H1 (cell line): Measurements from ENCODE around the gene TRIM50. TPM values are rescaled to one million over a fixed set of nuclear protein-coding genes. Genes with fewer than 3 reads are reported as not detected.
"Not testable (repeated sequence)": the region's sequence is repeated elsewhere in the genome, so short reads cannot be mapped to it uniquely, and the experiment has no call there.

Source experiments
- CTCF ChIA-PET: fragments of 300-600 bp; sonication (Branson Sonifier 250); formaldehyde crosslinking; loops from one replicate; lab custom pipeline; 2021; ENCODE audit not compliant: partially characterized antibody; lab: Charles Lee
- POLR2A ChIA-PET: fragments of 300-600 bp; sonication (Branson Sonifier 250); formaldehyde crosslinking; loops from one replicate; lab custom pipeline; 2021; ENCODE audit warnings: inconsistent platforms; ENCODE audit not compliant: partially characterized antibody; lab: Charles Lee
- DNase-seq, 2 experiments: peaks; one replicate each; pipeline versions ENCODE4 v3.0.0 to v3.0.0-alpha.2; 2010 to 2022; ENCODE audit warnings: low spot score in 2 of 2, low read depth in 1 of 2, mixed read lengths in 1 of 2
- FAIRE-seq: peaks from 2 replicates; lab custom pipeline; 2011; peaks lifted over from hg19 to GRCh38; lab: Jason Lieb, UNC
- H2AFZ ChIP-seq: 2 replicates; pipeline ENCODE4 v1.8.1; 2012; ENCODE audit warnings: low read length, inconsistent platforms
- H2AK5ac ChIP-seq: 2 replicates; pipeline ENCODE4 v1.6.1; 2013; ENCODE audit warnings: low read depth, low read length
- H2BK120ac ChIP-seq: replicated peaks from 2 replicates; pipeline ENCODE3; 2013; ENCODE audit warnings: low read depth, low read length, inconsistent platforms
- H2BK12ac ChIP-seq: 2 replicates; pipeline ENCODE4 v1.6.1; 2013; ENCODE audit warnings: low read depth, low read length
- H2BK15ac ChIP-seq: 2 replicates; pipeline ENCODE4 v1.6.1; 2013; ENCODE audit warnings: low read length
- H2BK20ac ChIP-seq: 2 replicates; pipeline ENCODE4 v1.6.1; 2013; ENCODE audit warnings: low read length
- H2BK5ac ChIP-seq: 2 replicates; pipeline ENCODE4 v1.6.1; 2013; ENCODE audit warnings: low read depth, low read length
- H3K14ac ChIP-seq: 2 replicates; pipeline ENCODE4 v1.6.1; 2013; ENCODE audit warnings: inconsistent platforms; ENCODE audit not compliant: insufficient read length
- H3K18ac ChIP-seq: 2 replicates; pipeline ENCODE4 v1.6.1; 2013; ENCODE audit warnings: low read length; ENCODE audit errors: extremely low read depth
- H3K23ac ChIP-seq: 2 replicates; pipeline ENCODE4 v1.6.1; 2013; ENCODE audit warnings: inconsistent platforms; ENCODE audit not compliant: insufficient read length
- H3K23me2 ChIP-seq: 2 replicates; pipeline ENCODE4 v1.6.1; 2013; ENCODE audit warnings: low read depth, low read length
- H3K27ac ChIP-seq: 2 replicates; pipeline ENCODE4 v1.6.1; 2011; ENCODE audit warnings: low read depth, low read length, inconsistent platforms
- H3K27me3 ChIP-seq, 4 experiments: replicated peaks in 1 of 4; 1 replicate in 1 of 4; 2 replicates in 3 of 4; pipeline versions ENCODE4 v1.6.1 to v1.8.1; 2011 to 2013; ENCODE audit warnings: low read length in 3 of 4, mild to moderate bottlenecking in 3 of 4, inconsistent platforms in 2 of 4, mixed read lengths in 2 of 4, moderate library complexity in 1 of 4; ENCODE audit not compliant: control insufficient read depth in 3 of 4, insufficient read depth in 3 of 4; ENCODE audit errors: extremely low read depth in 1 of 4
- H3K36me3 ChIP-seq, 4 experiments: 2 replicates each; pipeline versions ENCODE4 v1.6.1 to v1.8.1; 2011 to 2013; ENCODE audit warnings: mild to moderate bottlenecking in 4 of 4, low read length in 3 of 4, moderate library complexity in 2 of 4, control low read depth in 1 of 4, inconsistent platforms in 1 of 4; ENCODE audit not compliant: insufficient read depth in 4 of 4, control insufficient read depth in 2 of 4
- H3K4ac ChIP-seq: replicated peaks from 2 replicates; pipeline ENCODE3; 2013; ENCODE audit warnings: low read length, low read depth, mixed read lengths, inconsistent platforms; ENCODE audit not compliant: insufficient read length
- H3K4me1 ChIP-seq, 4 experiments: replicated peaks in 1 of 4; 1 replicate in 1 of 4; 2 replicates in 3 of 4; pipeline versions ENCODE4 v1.6.1 to v1.8.1; 2011 to 2013; ENCODE audit warnings: low read length in 3 of 4, inconsistent platforms in 2 of 4, mixed read lengths in 1 of 4; ENCODE audit not compliant: insufficient read depth in 4 of 4, control insufficient read depth in 3 of 4
- H3K4me2 ChIP-seq, 2 experiments: 2 replicates each; pipeline versions ENCODE4 v1.6.1 to v1.8.1; 2011 to 2013; ENCODE audit warnings: low read depth in 2 of 2, low read length in 2 of 2, control low read depth in 1 of 2, inconsistent platforms in 1 of 2, mild to moderate bottlenecking in 1 of 2; ENCODE audit not compliant: insufficient read depth in 1 of 2
- H3K4me3 ChIP-seq, 4 experiments: fragments of 200-600, 300-600 bp in 1 of 4; sonication (generic), shearing (Covaris generic), sonication (Bioruptor Twin) in 1 of 4; 2 replicates each; pipeline versions ENCODE4 v1.5.1 to v1.8.1; 2011 to 2016; ENCODE audit warnings: low read length in 4 of 4, low read depth in 3 of 4, control low read depth in 2 of 4, inconsistent platforms in 2 of 4, mild to moderate bottlenecking in 2 of 4, mixed read lengths in 1 of 4, moderate library complexity in 1 of 4; ENCODE audit not compliant: insufficient read depth in 2 of 4; ENCODE audit errors: extremely low read depth in 1 of 4
- H3K56ac ChIP-seq: replicated peaks from 2 replicates; pipeline ENCODE3; 2013; ENCODE audit warnings: low read depth, mild to moderate bottlenecking, mixed read lengths, low read length, inconsistent platforms; ENCODE audit not compliant: insufficient read length
- H3K79me1 ChIP-seq: 2 replicates; pipeline ENCODE4 v1.6.1; 2013; ENCODE audit warnings: low read depth, low read length, control low read depth
- H3K79me2 ChIP-seq, 2 experiments: 2 replicates each; pipeline versions ENCODE4 v1.6.1 to v1.8.1; 2012 to 2013; ENCODE audit warnings: low read length in 2 of 2, mild to moderate bottlenecking in 2 of 2, inconsistent platforms in 1 of 2; ENCODE audit not compliant: insufficient read depth in 2 of 2, control insufficient read depth in 1 of 2
- H3K9ac ChIP-seq, 4 experiments: replicated peaks in 1 of 4; 1 replicate in 1 of 4; 2 replicates in 3 of 4; pipeline versions ENCODE4 v1.6.1 to v1.8.1; 2011 to 2013; ENCODE audit warnings: low read depth in 3 of 4, low read length in 3 of 4, control low read depth in 2 of 4, mild to moderate bottlenecking in 2 of 4, moderate library complexity in 2 of 4, inconsistent platforms in 1 of 4; ENCODE audit errors: extremely low read depth in 1 of 4
- H3K9me3 ChIP-seq, 2 experiments: 2 replicates each; pipeline versions ENCODE4 v1.6.1 to v1.8.1; 2012 to 2013; ENCODE audit warnings: mild to moderate bottlenecking in 2 of 2, moderate library complexity in 2 of 2, control low read depth in 1 of 2, inconsistent platforms in 1 of 2, low read depth in 1 of 2, low read length in 1 of 2, mixed read lengths in 1 of 2; ENCODE audit not compliant: insufficient read depth in 2 of 2
- H4K20me1 ChIP-seq, 2 experiments: replicated peaks in 1 of 2; 2 replicates each; pipeline versions ENCODE3 to v1.8.1; 2011 to 2013; ENCODE audit warnings: inconsistent platforms in 2 of 2, low read length in 2 of 2, mild to moderate bottlenecking in 1 of 2; ENCODE audit not compliant: insufficient read depth in 2 of 2, control insufficient read depth in 1 of 2
- H4K5ac ChIP-seq: 2 replicates; pipeline ENCODE4 v1.6.1; 2013; ENCODE audit warnings: low read length, low read depth, mixed read lengths, inconsistent platforms; ENCODE audit not compliant: insufficient read length
- H4K8ac ChIP-seq: 2 replicates; pipeline ENCODE4 v1.8.0; 2013; ENCODE audit warnings: mild to moderate bottlenecking, moderate library complexity, low read length, inconsistent platforms; ENCODE audit not compliant: insufficient read depth; ENCODE audit errors: extremely low read depth
- H4K91ac ChIP-seq: replicated peaks from 2 replicates; pipeline ENCODE3; 2013; ENCODE audit warnings: low read length, mixed read lengths, inconsistent platforms; ENCODE audit not compliant: insufficient read length
- RAD21 ChIP-seq, 2 experiments: IDR thresholded peaks in 1 of 2; conservative IDR thresholded peaks in 1 of 2; 2 replicates each; pipeline ENCODE4 v1.6.1; 2011; ENCODE audit warnings: low read depth in 2 of 2, low read length in 2 of 2, improper control_type of control experiment in 1 of 2, inconsistent platforms in 1 of 2, mild to moderate bottlenecking in 1 of 2, moderate library complexity in 1 of 2
- WGBS, 2 experiments: shearing (Covaris generic) in 1 of 2; methylation state at CpG; one replicate each; pipeline versions ENCODE4 v1.1.6 to v1.1.7; 2013 to 2015; ENCODE audit warnings: low lambda C conversion rate in 2 of 2, mixed read lengths in 2 of 2, inconsistent platforms in 1 of 2, low coverage in 1 of 2, missing lambda C conversion rate in 1 of 2; ENCODE audit not compliant: insufficient replicate concordance in 2 of 2, insufficient coverage in 1 of 2, insufficient read length in 1 of 2; ENCODE audit errors: extremely low coverage in 1 of 2, missing lambda C conversion rate in 1 of 2; 5-methylcytosine and 5-hydroxymethylcytosine counted together
- polyA plus RNA-seq, 7 experiments: library from polyadenylated mRNA; depleted of rRNA in 3 of 7; stranded (reverse) in 5 of 7; unstranded in 2 of 7; fragments of >200 nt in 5 of 7; fragments of 200-250 nt in 2 of 7; gene quantifications; 1 replicate in 5 of 7; 2 replicates in 1 of 7; 4 replicates in 1 of 7; pipeline versions ENCODE4 v1.2.1 to v1.2.3, GENCODE V29; 2011 to 2013; ENCODE audit warnings: missing spikeins in 2 of 7, mixed read lengths in 2 of 7
- total RNA-seq: library from RNA; stranded (reverse); fragmentation: NEBNext Ultra II Directional; extraction: Animal tissue kit (Norgen Biotek cat#: 25700); gene quantifications from 2 replicates; pipeline ENCODE4 v1.2.1, GENCODE V29; 2021
- TF ChIP-seq, protein P1 (sequence below), 3 experiments: IDR thresholded peaks; 1 replicate in 2 of 3; 2 replicates in 1 of 3; pipeline versions ENCODE4 v1.5.1 to v1.6.1; 2011; ENCODE audit warnings: low read length in 3 of 3, mild to moderate bottlenecking in 3 of 3, inconsistent platforms in 2 of 3, low read depth in 1 of 3, moderate library complexity in 1 of 3; ENCODE audit not compliant: insufficient read depth in 1 of 3; ENCODE audit errors: control extremely low read depth in 1 of 3

TRIM50 gene
- total and polyA plus RNA-seq, 2 of the 8 experiments (the other 6 are each of a cell fraction or from before 2014, with no cell fraction given): 0.12 TPM; not detected in 1

- not testable (repeated sequence) for H2BK20ac ChIP-seq, H3K79me2 ChIP-seq, H3K9me3 ChIP-seq, H3K56ac ChIP-seq, H4K91ac ChIP-seq, H3K23me2 ChIP-seq, H3K4ac ChIP-seq, H3K27ac ChIP-seq, H2BK5ac ChIP-seq, H3K79me1 ChIP-seq, H3K18ac ChIP-seq, FAIRE-seq, H3K14ac ChIP-seq, H2AFZ ChIP-seq, H2BK15ac ChIP-seq, H3K36me3 ChIP-seq, H4K8ac ChIP-seq, H3K4me2 ChIP-seq, H4K5ac ChIP-seq, H3K4me1 ChIP-seq, H3K9ac ChIP-seq, H2BK120ac ChIP-seq, H3K27me3 ChIP-seq, H3K4me3 ChIP-seq, H2BK12ac ChIP-seq, H3K23ac ChIP-seq, H2AK5ac ChIP-seq, DNase-seq, H4K20me1 ChIP-seq
- ChIA-PET POLR2A (interaction anchor here (0.6 kb wide), 2 partner anchors 103 to 417 kb away, joined by 3 read pairs; no protein-coding TSS in a partner anchor), CTCF (interaction anchor here (0.7 to 2.4 kb wide), 3 partner anchors 69 to 133 kb away, joined by 3 to 12 read pairs (median 4); no protein-coding TSS in a partner anchor)
- TF ChIP-seq, protein P1, sequence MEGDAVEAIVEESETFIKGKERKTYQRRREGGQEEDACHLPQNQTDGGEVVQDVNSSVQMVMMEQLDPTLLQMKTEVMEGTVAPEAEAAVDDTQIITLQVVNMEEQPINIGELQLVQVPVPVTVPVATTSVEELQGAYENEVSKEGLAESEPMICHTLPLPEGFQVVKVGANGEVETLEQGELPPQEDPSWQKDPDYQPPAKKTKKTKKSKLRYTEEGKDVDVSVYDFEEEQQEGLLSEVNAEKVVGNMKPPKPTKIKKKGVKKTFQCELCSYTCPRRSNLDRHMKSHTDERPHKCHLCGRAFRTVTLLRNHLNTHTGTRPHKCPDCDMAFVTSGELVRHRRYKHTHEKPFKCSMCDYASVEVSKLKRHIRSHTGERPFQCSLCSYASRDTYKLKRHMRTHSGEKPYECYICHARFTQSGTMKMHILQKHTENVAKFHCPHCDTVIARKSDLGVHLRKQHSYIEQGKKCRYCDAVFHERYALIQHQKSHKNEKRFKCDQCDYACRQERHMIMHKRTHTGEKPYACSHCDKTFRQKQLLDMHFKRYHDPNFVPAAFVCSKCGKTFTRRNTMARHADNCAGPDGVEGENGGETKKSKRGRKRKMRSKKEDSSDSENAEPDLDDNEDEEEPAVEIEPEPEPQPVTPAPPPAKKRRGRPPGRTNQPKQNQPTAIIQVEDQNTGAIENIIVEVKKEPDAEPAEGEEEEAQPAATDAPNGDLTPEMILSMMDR (IDR thresholded peaks at IDR 0.05; ENCODE audit: control extremely low read depth in 1 of 3, insufficient read depth in 1 of 3, low read depth in 1 of 3, low read length in 3 of 3): peak; percentile 20 to 25 (median 22)
- peak; percentile 7 to 25; a peak in 2 of 4 replicates for TF ChIP-seq RAD21 (IDR thresholded peaks at IDR 0.05 in 1 of 2, conservative IDR thresholded peaks at IDR 0.05 in 1 of 2; ENCODE audit: low read depth in 2 of 2, low read length in 2 of 2)
- WGBS, 2 experiments: 85% methylated on average over 10 of the region's 18 CpGs; no CpG with 5 or more reads in 1 of the 2 experiments
Observed at GRCh38 chr7:73318656-73319204, 9.2 kb downstream of the TRIM50 start.
